ENCODE measurements around the gene VPS52. TPM values are rescaled to one million over a fixed set of nuclear protein-coding genes. Genes with fewer than 3 reads are reported as not detected.

Gene VPS52
- total and polyA plus RNA-seq, 9 of the 15 experiments (the other 6 are each of a cell fraction or from before 2014, with no cell fraction given): 24.4 to 103 (median 40.2) TPM

DNA sequence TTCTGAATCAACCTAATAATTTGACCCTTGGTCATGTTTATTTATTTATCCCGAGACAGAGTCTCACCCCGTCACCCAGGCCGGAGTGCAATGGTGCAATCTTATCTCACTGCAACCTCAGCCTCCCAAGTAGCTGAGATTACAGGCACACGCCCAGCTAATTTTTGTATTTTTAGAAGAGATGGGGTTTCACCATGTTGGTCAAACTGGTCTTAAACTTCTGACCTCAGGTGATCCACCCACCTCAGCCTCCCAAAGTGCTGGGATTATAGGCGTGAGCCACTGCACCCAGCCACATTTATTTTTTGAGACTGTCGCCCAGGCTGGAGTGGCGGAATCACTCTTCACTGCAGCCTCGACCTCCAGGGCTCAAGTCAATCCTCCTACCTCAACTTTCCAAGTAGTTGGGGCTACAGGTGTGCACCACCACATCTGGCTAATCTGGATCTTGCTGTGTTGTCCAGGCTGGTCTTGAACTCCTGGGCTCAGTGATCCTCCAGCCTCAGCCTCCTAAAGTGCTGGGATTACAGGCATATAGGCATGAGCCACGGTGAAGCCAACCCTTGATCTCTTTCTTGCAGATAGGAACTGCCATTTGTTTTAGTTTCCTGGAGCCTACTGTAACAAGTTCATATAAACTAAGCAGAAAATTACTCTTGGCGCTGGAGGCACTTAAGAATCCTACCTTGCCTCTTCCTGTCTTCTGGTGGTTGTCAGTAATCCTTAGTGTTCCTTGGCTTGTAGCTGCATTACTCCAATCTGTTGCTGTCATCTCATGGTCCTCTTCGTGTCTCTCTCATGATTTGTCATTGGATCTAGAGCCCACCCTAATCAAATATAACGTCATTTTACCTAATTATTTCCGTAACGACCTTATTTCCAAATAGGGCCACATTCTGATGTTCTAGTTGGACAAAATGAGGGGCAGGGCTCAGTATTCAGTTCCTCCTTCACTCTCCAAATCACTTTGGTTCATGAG, 2.5 kb upstream of the VPS52 start (continued):
- TF ChIP-seq, protein P1, sequence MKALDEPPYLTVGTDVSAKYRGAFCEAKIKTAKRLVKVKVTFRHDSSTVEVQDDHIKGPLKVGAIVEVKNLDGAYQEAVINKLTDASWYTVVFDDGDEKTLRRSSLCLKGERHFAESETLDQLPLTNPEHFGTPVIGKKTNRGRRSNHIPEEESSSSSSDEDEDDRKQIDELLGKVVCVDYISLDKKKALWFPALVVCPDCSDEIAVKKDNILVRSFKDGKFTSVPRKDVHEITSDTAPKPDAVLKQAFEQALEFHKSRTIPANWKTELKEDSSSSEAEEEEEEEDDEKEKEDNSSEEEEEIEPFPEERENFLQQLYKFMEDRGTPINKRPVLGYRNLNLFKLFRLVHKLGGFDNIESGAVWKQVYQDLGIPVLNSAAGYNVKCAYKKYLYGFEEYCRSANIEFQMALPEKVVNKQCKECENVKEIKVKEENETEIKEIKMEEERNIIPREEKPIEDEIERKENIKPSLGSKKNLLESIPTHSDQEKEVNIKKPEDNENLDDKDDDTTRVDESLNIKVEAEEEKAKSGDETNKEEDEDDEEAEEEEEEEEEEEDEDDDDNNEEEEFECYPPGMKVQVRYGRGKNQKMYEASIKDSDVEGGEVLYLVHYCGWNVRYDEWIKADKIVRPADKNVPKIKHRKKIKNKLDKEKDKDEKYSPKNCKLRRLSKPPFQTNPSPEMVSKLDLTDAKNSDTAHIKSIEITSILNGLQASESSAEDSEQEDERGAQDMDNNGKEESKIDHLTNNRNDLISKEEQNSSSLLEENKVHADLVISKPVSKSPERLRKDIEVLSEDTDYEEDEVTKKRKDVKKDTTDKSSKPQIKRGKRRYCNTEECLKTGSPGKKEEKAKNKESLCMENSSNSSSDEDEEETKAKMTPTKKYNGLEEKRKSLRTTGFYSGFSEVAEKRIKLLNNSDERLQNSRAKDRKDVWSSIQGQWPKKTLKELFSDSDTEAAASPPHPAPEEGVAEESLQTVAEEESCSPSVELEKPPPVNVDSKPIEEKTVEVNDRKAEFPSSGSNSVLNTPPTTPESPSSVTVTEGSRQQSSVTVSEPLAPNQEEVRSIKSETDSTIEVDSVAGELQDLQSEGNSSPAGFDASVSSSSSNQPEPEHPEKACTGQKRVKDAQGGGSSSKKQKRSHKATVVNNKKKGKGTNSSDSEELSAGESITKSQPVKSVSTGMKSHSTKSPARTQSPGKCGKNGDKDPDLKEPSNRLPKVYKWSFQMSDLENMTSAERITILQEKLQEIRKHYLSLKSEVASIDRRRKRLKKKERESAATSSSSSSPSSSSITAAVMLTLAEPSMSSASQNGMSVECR (CRISPR knock-in tag; IDR thresholded peaks at IDR 0.05): no peak
- TF ChIP-seq JUN (IDR thresholded peaks at IDR 0.05; ENCODE audit: borderline replicate concordance, low read depth, low read length) (no peak), JUN (CRISPR knock-in tag; IDR thresholded peaks at IDR 0.05; ENCODE audit: borderline replicate concordance) (no peak), ZNF133 (CRISPR knock-in tag; IDR thresholded peaks at IDR 0.05) (no peak), ZNF780A (CRISPR knock-in tag; IDR thresholded peaks at IDR 0.05) (no peak), STAG1 (CRISPR knock-in tag; IDR thresholded peaks at IDR 0.05; ENCODE audit: borderline replicate concordance) (no peak), ETV6 (IDR thresholded peaks at IDR 0.05; ENCODE audit: borderline replicate concordance in 1 of 2, low read depth in 2 of 2, low read length in 1 of 2) (no peak), ETV6 (CRISPR knock-in tag; IDR thresholded peaks at IDR 0.05; ENCODE audit: borderline replicate concordance) (no peak), DPF2 (IDR thresholded peaks at IDR 0.05) (no peak), LEF1 (IDR thresholded peaks at IDR 0.05) (no peak), ZNF695 (CRISPR knock-in tag; IDR thresholded peaks at IDR 0.05) (no peak), HNRNPUL1 (IDR thresholded peaks at IDR 0.05; ENCODE audit: low read length) (no peak), ZNF717 (CRISPR knock-in tag; IDR thresholded peaks at IDR 0.05) (no peak), SRF (CRISPR knock-in tag; IDR thresholded peaks at IDR 0.05) (no peak), ZNF707 (CRISPR knock-in tag; conservative IDR thresholded peaks at IDR 0.05) (no peak), SMARCB1 (IDR thresholded peaks at IDR 0.05; ENCODE audit: insufficient read length, low read depth) (no peak), ZNF699 (CRISPR knock-in tag; IDR thresholded peaks at IDR 0.05; ENCODE audit: insufficient replicate concordance) (no peak), HOMEZ (CRISPR knock-in tag; IDR thresholded peaks at IDR 0.05) (no peak), ZNF146 (CRISPR knock-in tag; IDR thresholded peaks at IDR 0.05; ENCODE audit: unreplicated experiment) (no peak), TCFL5 (CRISPR knock-in tag; conservative IDR thresholded peaks at IDR 0.05) (no peak), NRF1 (conservative IDR thresholded peaks at IDR 0.05 in 1 of 2, IDR thresholded peaks at IDR 0.05 in 1 of 2) (no peak)
- TF ChIP-seq, protein P2, sequence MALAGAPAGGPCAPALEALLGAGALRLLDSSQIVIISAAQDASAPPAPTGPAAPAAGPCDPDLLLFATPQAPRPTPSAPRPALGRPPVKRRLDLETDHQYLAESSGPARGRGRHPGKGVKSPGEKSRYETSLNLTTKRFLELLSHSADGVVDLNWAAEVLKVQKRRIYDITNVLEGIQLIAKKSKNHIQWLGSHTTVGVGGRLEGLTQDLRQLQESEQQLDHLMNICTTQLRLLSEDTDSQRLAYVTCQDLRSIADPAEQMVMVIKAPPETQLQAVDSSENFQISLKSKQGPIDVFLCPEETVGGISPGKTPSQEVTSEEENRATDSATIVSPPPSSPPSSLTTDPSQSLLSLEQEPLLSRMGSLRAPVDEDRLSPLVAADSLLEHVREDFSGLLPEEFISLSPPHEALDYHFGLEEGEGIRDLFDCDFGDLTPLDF (CRISPR knock-in tag; IDR thresholded peaks at IDR 0.05): no peak
